Mucosa of rectum (tissue), 2 donors: ENCODE measurements around the gene MAST4.

Source experiments
- H3K27ac ChIP-seq, 2 donors: one replicate each; pipeline ENCODE4 v1.7.0; 2013; ENCODE audit warnings: inconsistent platforms in 2 of 2, low read depth in 2 of 2, low read length in 2 of 2
- H3K27me3 ChIP-seq, 2 donors: one replicate each; pipeline ENCODE4 v1.7.0; 2013; ENCODE audit warnings: low read length in 2 of 2; ENCODE audit not compliant: control insufficient read depth in 2 of 2, insufficient read depth in 2 of 2
- H3K36me3 ChIP-seq, 2 donors: one replicate each; pipeline ENCODE4 v1.7.0; 2013; ENCODE audit warnings: low read length in 2 of 2; ENCODE audit not compliant: control insufficient read depth in 2 of 2, insufficient read depth in 2 of 2
- H3K4me1 ChIP-seq, 2 donors: one replicate each; pipeline ENCODE4 v1.7.0; 2013; ENCODE audit warnings: low read length in 2 of 2, mild to moderate bottlenecking in 1 of 2; ENCODE audit not compliant: control insufficient read depth in 2 of 2, insufficient read depth in 2 of 2
- H3K4me3 ChIP-seq, 2 donors: one replicate each; pipeline ENCODE4 v1.7.0; 2013; ENCODE audit warnings: low read length in 2 of 2
- H3K9ac ChIP-seq, 2 donors: one replicate each; pipeline ENCODE4 v1.7.0; 2013; ENCODE audit warnings: low read length in 2 of 2, low read depth in 1 of 2, mild to moderate bottlenecking in 1 of 2
- H3K9me3 ChIP-seq, 2 donors: one replicate each; pipeline ENCODE4 v1.7.0; 2013; ENCODE audit warnings: low read length in 2 of 2; ENCODE audit not compliant: control insufficient read depth in 2 of 2
- donor health status: healthy.
- donor health status: Normal muscosa, but diverticular disease.

The MAST4 gene

DNA sequence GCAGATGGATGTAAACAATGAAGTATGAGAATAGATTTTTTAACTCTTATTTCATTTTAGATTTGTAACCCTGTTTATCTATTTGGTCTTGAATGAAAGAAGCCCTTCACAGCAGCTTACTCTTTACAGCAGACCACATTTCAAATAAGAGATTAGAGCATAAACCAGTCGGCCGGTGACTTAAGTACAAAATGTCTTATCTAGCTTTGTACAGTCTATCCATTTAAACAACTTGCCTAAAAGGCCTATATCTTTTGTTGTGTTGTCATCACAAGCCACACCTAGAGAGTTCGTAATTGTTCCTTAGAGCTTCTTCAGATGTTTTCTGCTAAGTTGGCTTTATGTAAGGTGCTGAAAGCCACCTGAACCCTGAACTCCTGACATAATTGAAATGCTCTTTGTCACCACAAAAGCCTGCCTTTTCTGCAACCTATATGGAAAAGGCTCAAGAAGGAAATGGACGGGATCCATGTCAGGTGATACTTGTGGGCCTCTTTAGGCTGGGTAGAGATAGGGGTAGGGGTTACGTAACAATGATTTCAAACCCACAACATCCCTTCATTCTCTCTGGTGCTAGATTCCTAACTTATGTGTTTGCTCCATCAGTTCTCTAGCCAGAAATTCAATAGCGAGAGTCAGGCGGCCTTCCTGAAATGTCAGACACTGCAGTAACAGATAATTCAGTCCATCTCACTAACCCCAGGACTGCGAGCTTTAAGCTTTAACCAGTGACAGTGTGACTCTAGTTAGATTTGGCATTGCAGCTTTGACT lies 437.9 kb downstream of the MAST4 start:
- Histone ChIP-seq H3K9ac (no peak overlapping the region), H3K4me1 (no peaks in the 10 kb centered on the region), H3K27me3 (no peaks in the 10 kb centered on the region), H3K9me3 (no peaks in the 10 kb centered on the region), H3K27ac (no peak overlapping the region), H3K36me3 (no peaks in the 10 kb centered on the region), H3K4me3 (no peak overlapping the region)

DNA sequence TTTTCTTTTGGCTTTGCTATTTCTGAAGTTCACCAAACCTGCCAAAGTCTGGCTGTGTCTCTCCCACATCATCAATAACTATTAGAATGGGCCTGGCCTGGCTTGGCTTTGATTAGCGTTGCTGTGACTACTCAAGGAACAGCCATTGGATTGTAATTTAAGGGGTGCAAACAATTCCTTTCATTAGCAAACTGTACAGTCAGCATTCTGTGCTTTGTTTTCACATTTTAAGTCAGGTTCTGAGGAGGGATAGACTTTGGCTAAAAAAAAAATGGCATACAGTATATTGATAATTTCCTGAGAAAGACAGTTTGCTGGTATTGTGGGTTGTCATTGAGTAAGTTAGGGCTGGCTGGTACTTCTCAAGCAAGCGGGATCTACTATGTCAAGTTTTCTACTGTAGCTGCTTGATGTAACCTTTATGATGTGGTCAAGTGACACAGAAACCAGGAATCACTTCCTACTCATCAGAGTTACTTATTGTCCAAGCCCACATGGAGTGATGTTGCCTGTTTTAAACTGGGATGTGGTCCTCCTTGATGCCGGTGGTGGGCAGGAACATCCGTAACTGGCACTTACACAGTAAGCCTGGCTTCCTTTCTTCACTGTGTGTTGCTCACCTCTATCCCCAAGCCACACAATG lies 439.0 kb downstream of the MAST4 start:
- Histone ChIP-seq H3K4me3 (no peak overlapping the region), H3K4me1 (no peaks in the 10 kb centered on the region), H3K27me3 (no peaks in the 10 kb centered on the region), H3K36me3 (no peaks in the 10 kb centered on the region), H3K9me3 (no peaks in the 10 kb centered on the region), H3K27ac (no peak overlapping the region), H3K9ac (no peak overlapping the region)

DNA sequence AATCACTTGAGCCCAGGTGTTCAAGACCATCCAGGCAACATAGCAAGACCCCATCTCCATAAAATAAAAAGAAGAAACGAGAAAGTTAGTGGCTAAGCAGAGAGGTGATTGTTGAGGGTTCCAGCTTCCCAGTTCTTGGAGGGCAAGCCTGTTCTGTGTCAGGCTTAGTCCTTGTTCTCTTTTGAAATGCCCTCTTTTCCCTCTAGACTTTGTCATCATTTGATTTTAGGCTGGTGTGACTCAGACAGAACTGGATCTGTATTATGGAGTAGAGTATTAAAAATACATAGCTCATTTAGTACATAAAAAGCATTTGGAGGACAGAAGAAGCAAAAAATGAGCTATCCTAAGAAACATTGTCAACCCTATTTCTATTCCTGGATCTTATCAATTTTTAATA lies 441.0 kb downstream of the MAST4 start:
- H3K4me1 ChIP-seq, result no peaks in the 10 kb centered on the region

DNA sequence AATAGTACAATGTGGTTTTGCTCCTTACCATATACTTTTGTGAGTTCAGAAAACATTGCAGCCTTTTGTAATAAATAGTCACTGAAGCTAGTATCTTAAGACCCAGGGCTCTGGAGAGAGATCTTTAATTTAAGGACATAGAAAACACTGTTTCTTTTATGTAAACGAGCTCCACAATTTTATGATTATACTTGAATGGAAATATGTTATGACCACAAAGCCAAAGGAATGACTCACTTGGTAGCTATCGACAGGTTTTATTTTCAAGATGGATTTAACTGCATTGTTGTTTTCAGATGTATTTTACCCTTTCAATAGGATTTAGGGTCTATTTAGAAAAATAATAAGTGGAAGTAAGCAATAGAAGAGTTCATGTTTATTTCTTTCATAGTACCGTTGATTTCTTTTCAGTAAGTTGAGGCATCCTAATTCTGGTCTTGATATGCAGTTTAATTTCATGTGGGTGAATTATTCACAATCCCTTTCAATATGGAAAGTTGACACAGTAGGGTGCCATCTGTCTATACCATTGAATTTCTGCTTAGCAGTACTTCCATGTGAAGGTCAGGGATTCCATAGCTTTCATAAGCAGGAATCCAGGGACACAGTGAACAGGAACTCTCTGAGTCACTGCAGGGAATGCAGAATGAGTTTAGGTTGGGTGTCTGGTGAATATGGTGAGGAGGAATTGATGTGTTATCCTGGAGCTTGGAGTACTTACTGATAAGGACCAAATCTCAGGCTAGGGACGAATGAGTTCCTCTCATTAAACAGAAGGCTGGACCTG lies 442.8 kb downstream of the MAST4 start:
- H3K27me3 ChIP-seq, result no peaks in the 10 kb centered on the region
- H3K9me3 ChIP-seq, result no peaks in the 10 kb centered on the region
- no peaks in the 10 kb centered on the region for H3K36me3 ChIP-seq
- no peaks in the 10 kb centered on the region for H3K4me1 ChIP-seq
- H3K4me3 ChIP-seq, result no peak overlapping the region
- no peak overlapping the region for H3K9ac ChIP-seq
- no peak overlapping the region for H3K27ac ChIP-seq

More for the DNA sequence above, 441.0 kb downstream of the MAST4 start:
- H3K27ac ChIP-seq, result no peak overlapping the region
- no peaks in the 10 kb centered on the region for H3K9me3 ChIP-seq
- H3K36me3 ChIP-seq, result no peaks in the 10 kb centered on the region
- H3K27me3 ChIP-seq, result no peaks in the 10 kb centered on the region
- no peak overlapping the region for H3K9ac ChIP-seq
- no peak overlapping the region for H3K4me3 ChIP-seq

DNA sequence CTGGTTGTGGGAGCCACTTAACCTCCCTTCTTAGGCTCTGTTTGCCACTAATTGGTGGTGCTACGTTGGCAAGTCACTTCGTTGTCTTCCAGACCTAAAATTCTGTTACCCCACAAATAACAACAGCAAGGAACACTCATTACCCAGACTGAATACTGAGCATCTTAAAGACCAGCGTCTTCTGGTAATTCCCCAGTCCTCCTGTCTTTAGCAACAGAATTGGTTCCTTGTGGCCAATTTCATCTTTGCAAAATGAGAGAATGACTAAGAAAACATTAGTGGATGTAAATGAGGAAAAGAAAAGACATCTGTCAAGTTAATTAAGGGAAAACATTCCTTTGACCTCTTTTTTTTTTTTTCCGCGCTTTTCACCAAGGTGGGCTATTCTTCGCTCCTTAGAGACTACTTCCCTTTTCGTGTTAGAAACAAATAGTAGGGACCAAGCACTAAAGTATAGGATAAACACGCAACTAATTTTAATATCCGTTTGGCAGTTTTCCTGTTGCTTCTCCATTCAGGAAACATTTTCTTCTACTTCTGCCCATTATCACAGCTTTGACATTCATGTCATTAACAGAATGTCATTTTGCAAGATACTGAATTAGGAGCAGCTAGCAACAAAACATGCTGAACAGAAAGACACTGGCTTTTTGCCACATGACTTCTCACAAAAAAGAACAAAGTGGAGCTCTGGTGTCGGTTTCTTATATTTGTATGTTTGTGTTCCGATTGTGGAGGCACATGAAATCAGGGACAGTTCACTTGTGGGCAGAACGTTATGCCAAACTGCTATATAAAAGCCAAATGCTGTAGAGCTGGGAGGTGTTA lies 446.2 kb downstream of the MAST4 start:
- Histone ChIP-seq H3K4me3 (no peak overlapping the region), H3K36me3 (no peaks in the 10 kb centered on the region), H3K27ac (no peak overlapping the region), H3K9me3 (no peaks in the 10 kb centered on the region), H3K4me1 (no peaks in the 10 kb centered on the region), H3K9ac (no peak overlapping the region), H3K27me3 (no peaks in the 10 kb centered on the region)

DNA sequence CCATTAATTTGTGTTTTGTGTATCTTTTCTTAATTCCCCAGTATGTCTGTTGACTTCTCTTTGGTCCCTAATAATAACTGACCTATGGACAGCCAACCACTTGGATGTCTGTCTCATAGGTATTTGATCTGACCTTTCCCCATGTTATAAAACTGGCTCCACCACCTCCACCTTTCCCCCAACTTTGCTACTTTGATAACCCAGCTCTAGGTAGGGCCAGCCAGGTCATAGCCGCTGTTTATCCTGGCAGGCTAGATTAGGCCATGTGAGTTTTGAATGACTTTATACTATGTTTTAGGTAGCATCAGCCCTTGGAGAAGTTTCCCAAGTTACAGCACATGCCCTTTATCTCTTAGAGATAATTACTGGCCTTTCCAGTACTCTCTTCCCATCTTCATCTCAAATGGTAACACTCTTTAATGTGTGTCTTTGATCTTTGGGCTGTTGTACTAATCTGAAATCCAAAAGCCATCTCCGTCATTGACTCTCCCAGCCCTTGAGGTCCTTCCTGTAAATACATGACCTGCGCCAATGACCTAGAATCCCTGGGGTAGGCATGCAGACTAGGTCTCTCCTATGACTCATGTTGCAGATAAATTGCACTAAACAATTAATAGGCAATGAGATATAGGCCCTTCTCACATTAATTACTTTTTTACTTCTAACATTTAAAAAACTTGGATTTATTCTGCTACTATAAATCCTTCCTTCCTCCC lies 447.8 kb downstream of the MAST4 start:
- Histone ChIP-seq H3K4me1 (no peaks in the 10 kb centered on the region), H3K9me3 (no peaks in the 10 kb centered on the region), H3K36me3 (no peaks in the 10 kb centered on the region), H3K4me3 (no peak overlapping the region), H3K27ac (no peak overlapping the region), H3K9ac (no peak overlapping the region), H3K27me3 (no peaks in the 10 kb centered on the region)

GRCh38 chr5:67045816-67046740 lies 449.9 kb downstream of the MAST4 start:
- H3K9me3 ChIP-seq, result no peaks in the 10 kb centered on the region
- no peak overlapping the region for H3K9ac ChIP-seq
- no peaks in the 10 kb centered on the region for H3K36me3 ChIP-seq
- H3K4me3 ChIP-seq, result no peak overlapping the region
- no peak overlapping the region for H3K27ac ChIP-seq
- no peaks in the 10 kb centered on the region for H3K27me3 ChIP-seq
- H3K4me1 ChIP-seq, result peaks cover 14 to 15% of the 10 kb centered on the region in 2 donors

- no peak overlapping the region for H3K9ac ChIP-seq
- H3K4me3 ChIP-seq, result no peak overlapping the region
- no peak overlapping the region for H3K27ac ChIP-seq
- no peaks in the 10 kb centered on the region for H3K9me3 ChIP-seq
- peaks cover 17 to 19% of the 10 kb centered on the region in 2 donors for H3K4me1 ChIP-seq
- H3K36me3 ChIP-seq, result no peaks in the 10 kb centered on the region
- H3K27me3 ChIP-seq, result no peaks in the 10 kb centered on the region
These were observed 451.0 kb downstream of the MAST4 start for GRCh38 chr5:67047160-67047559.

DNA sequence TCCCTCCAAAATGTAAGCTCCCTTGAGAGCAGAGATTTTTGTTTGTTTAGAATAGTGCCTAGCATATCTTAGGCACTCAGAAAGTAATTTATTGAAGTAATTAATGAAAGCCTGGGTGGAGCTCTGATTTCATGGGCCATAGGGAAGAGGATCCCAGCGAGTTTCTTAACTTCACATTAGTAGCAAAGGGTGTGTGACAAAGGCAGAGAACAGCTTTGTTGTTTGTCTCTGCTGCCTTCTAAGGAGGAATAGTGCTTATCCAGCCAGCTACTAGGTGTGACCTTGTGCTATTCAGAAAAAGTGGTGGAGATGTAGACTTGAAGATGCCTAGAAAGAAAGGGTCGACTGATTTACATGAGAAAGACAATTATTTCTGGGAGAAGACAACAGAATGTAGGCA lies 451.4 kb downstream of the MAST4 start:
- no peaks in the 10 kb centered on the region for H3K27me3 ChIP-seq
- no peaks in the 10 kb centered on the region for H3K9me3 ChIP-seq
- H3K4me3 ChIP-seq, result no peak overlapping the region
- H3K27ac ChIP-seq, result no peak overlapping the region
- peaks cover 17 to 19% of the 10 kb centered on the region in 2 donors for H3K4me1 ChIP-seq
- H3K9ac ChIP-seq, result no peak overlapping the region
- H3K36me3 ChIP-seq, result no peaks in the 10 kb centered on the region
